Measurements from ENCODE around the gene COL7A1. TPM values are rescaled to one million over a fixed set of nuclear protein-coding genes. Genes with fewer than 3 reads are reported as not detected.
"Not testable (repeated sequence)": the region's sequence is repeated elsewhere in the genome, so short reads cannot be mapped to it uniquely, and the experiment has no call there.

The COL7A1 gene
- total RNA-seq, 1 experiment from 2014 or later, result 91.2 TPM

DNA sequence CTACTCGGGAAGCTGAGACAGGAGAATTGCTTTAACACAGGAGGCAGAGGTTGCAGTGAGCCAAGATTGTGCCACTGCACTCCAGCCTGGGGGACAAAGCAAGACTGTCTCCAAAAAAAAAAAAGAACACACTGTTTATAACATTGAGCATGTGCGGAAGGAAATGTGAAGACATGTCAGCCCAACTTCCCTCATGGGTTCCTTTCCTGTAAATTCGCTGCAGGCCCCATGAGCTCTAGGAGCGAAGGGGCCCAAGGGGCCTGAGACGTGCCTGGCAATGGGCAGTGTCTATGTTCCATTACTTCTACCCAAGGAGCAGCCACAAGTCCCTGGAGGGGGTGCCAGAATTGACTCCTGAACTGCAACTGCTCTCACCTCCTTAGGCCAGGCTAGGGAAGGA lies 41.8 kb downstream of the COL7A1 start:
- Histone ChIP-seq H3F3A (ENCODE audit: insufficient read depth, low read depth) (peaks cover 8% of the 10 kb centered on the region; the same call in 1 of the 2 replicates), H3K9me2 (ENCODE audit: insufficient read depth) (no peaks in the 10 kb centered on the region), H2AFZ (no peak overlapping the region), H3K4me3 (no peak overlapping the region), H3K9me3 (ENCODE audit: insufficient read depth, low read depth) (no peaks in the 10 kb centered on the region), H4K20me1 (ENCODE audit: insufficient read depth) (no peaks in the 10 kb centered on the region), H3K4me2 (no peak overlapping the region), H3K27ac (no peak overlapping the region), H3K79me2 (ENCODE audit: low read depth) (no peaks in the 10 kb centered on the region), H3K36me3 (ENCODE audit: low read depth) (no peaks in the 10 kb centered on the region), H3K4me1 (replicated peaks; ENCODE audit: insufficient read depth) (peaks cover 17% of the 10 kb centered on the region), H3K27me3 (ENCODE audit: insufficient read depth, low read depth) (no peaks in the 10 kb centered on the region)
- TF ChIP-seq EZH2 (IDR thresholded peaks at IDR 0.05; ENCODE audit: low read depth), result no peak
- TF ChIP-seq, protein P1, sequence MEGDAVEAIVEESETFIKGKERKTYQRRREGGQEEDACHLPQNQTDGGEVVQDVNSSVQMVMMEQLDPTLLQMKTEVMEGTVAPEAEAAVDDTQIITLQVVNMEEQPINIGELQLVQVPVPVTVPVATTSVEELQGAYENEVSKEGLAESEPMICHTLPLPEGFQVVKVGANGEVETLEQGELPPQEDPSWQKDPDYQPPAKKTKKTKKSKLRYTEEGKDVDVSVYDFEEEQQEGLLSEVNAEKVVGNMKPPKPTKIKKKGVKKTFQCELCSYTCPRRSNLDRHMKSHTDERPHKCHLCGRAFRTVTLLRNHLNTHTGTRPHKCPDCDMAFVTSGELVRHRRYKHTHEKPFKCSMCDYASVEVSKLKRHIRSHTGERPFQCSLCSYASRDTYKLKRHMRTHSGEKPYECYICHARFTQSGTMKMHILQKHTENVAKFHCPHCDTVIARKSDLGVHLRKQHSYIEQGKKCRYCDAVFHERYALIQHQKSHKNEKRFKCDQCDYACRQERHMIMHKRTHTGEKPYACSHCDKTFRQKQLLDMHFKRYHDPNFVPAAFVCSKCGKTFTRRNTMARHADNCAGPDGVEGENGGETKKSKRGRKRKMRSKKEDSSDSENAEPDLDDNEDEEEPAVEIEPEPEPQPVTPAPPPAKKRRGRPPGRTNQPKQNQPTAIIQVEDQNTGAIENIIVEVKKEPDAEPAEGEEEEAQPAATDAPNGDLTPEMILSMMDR (conservative IDR thresholded peaks at IDR 0.05), result no peak
- CTCF ChIA-PET, result interaction anchor here (0.6 to 0.8 kb wide), 3 partner anchors 117 to 347 kb away, joined by 4 to 5 read pairs (median 5); no protein-coding TSS in a partner anchor
- POLR2A ChIA-PET (ENCODE audit: unreplicated experiment), result interaction anchor here (0.6 kb wide), 1 partner anchor 83 kb away, joined by 6 read pairs; no protein-coding TSS in a partner anchor
- DNase-seq, result no peak
- no TSS peak for BruUV-seq (replicated peaks)
- intact Hi-C loops (cut with micrococcal nuclease; ENCODE audit: unreplicated experiment), result no loop called here

DNA sequence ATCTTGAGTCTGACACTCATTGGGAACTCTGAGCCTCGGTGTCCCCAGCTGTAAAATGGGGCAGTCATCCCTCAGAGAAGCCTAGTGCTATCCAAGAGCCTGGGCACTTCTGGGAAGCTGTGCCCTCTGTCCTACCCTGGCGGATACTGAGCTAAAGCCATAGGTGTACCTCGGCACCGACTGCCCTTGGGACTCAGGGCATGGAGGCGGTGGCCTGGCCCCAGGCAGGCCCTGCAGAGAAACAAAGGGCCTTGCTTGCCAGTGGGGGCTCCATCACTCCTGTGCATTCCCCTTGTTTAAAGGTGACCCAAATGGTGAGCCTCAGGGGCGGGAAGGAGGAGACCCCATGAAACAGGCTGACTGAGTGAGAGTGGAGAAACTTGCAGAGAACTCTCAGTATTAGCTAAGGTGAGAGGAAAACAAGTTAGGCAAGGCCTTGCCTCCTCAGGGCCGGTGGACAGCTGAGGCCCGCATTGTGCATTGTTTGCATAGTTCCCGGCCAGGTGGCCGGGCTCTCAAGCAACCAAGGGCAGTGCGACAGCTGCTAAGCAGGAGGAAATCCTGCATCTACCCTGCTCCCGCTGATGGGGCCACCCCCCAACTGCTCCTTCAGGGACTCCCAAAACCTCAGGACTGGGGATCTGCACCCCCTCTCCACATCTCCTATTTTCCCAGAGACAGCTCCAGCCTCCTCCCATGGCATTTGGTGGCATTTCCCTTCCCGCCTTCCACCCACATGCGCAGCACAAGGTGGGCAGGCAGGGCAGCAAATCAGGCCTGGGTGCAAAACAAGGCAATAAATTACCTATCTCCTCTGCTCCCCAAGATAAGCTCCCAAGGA lies 42.8 kb downstream of the COL7A1 start:
- Histone ChIP-seq H3K27ac (no peak overlapping the region), H3K27me3 (ENCODE audit: insufficient read depth, low read depth) (no peaks in the 10 kb centered on the region), H3K4me2 (no peak overlapping the region), H3K9me3 (ENCODE audit: insufficient read depth, low read depth) (no peaks in the 10 kb centered on the region), H3F3A (ENCODE audit: insufficient read depth, low read depth) (peaks cover 4% of the 10 kb centered on the region; the same call in 1 of the 2 replicates), H3K4me1 (replicated peaks; ENCODE audit: insufficient read depth) (peaks cover 7% of the 10 kb centered on the region), H3K79me2 (ENCODE audit: low read depth) (no peaks in the 10 kb centered on the region), H4K20me1 (ENCODE audit: insufficient read depth) (no peaks in the 10 kb centered on the region), H2AFZ (no peak overlapping the region), H3K36me3 (ENCODE audit: low read depth) (no peaks in the 10 kb centered on the region), H3K9me2 (ENCODE audit: insufficient read depth) (no peaks in the 10 kb centered on the region), H3K4me3 (no peak overlapping the region)
- no peak for DNase-seq
- CTCF ChIA-PET, result no interaction called here
- no TSS peak for BruUV-seq (replicated peaks)
- POLR2A ChIA-PET (ENCODE audit: unreplicated experiment), result interaction anchor here (0.6 kb wide), 2 partner anchors 42 to 283 kb away, joined by 4 to 34 read pairs; no protein-coding TSS in a partner anchor
- intact Hi-C loops (cut with micrococcal nuclease; ENCODE audit: unreplicated experiment), result no loop called here
- TF ChIP-seq EZH2 (IDR thresholded peaks at IDR 0.05; ENCODE audit: low read depth), result no peak
- TF ChIP-seq, protein P1 (conservative IDR thresholded peaks at IDR 0.05), result no peak

DNA sequence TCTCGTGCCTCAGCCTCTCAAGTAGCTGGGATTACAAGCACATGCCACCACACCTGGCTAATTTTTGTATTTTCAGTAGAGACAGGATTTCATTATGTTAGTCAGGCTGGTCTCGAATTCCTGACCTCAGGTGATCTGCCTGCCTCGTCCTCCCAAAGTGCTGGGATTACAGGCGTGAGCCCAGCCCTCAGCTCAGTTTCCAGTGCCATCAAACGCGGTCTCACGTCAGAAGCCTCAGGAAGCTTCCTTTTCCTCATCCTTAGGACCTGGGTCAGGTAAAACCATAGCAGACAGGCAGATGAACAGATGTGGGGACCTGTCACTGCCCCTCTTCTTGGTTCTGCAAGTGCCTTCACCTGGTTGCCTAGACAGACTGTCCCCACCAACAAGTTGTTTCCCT lies 43.5 kb downstream of the COL7A1 start:
- H3K27me3 ChIP-seq (ENCODE audit: insufficient read depth, low read depth); H2AFZ ChIP-seq; H3K79me2 ChIP-seq (ENCODE audit: low read depth); H3K27ac ChIP-seq; H3K4me3 ChIP-seq; intact Hi-C loops (cut with micrococcal nuclease; ENCODE audit: unreplicated experiment); H3K4me1 ChIP-seq (replicated peaks; ENCODE audit: insufficient read depth); H3F3A ChIP-seq (ENCODE audit: insufficient read depth, low read depth); BruUV-seq (replicated peaks); H3K36me3 ChIP-seq (ENCODE audit: low read depth); H3K9me3 ChIP-seq (ENCODE audit: insufficient read depth, low read depth); H3K4me2 ChIP-seq; H4K20me1 ChIP-seq (ENCODE audit: insufficient read depth); DNase-seq; H3K9me2 ChIP-seq (ENCODE audit: insufficient read depth): not testable (repeated sequence)
- POLR2A ChIA-PET (ENCODE audit: unreplicated experiment), result interaction anchor here (0.6 kb wide), 1 partner anchor 282 kb away, joined by 4 read pairs; no protein-coding TSS in a partner anchor
- CTCF ChIA-PET, result interaction anchor here (0.5 kb wide), 1 partner anchor 101 kb away, joined by 6 read pairs; no protein-coding TSS in a partner anchor
